Trophoblast cell (in vitro differentiated cells and primary cell): ENCODE measurements around the gene NXT1.
A peak's percentile ranks its signal among the peaks of the same experiment; 100 is the strongest.

Source experiments
- DNase-seq, 2 donors: peaks; one replicate each; pipeline ENCODE4 v3.0.0-alpha.2; 2016
- H2AFZ ChIP-seq: 2 replicates; pipeline ENCODE4 v1.6.1; 2013; ENCODE audit warnings: low read length, moderate library complexity, mild to moderate bottlenecking; ENCODE audit not compliant: insufficient read depth, poor library complexity
- H2AK5ac ChIP-seq: 2 replicates; pipeline ENCODE4 v1.6.1; 2013; ENCODE audit warnings: mild to moderate bottlenecking, low read length
- H2BK120ac ChIP-seq: 2 replicates; pipeline ENCODE4 v1.6.1; 2013; ENCODE audit warnings: low read length, mild to moderate bottlenecking, moderate library complexity; ENCODE audit not compliant: insufficient read depth, poor library complexity
- H2BK12ac ChIP-seq: 2 replicates; pipeline ENCODE4 v1.6.1; 2013; ENCODE audit warnings: mild to moderate bottlenecking, low read length, moderate library complexity
- H2BK5ac ChIP-seq: 2 replicates; pipeline ENCODE4 v1.6.1; 2013; ENCODE audit warnings: low read length, low read depth, moderate library complexity, mild to moderate bottlenecking; ENCODE audit not compliant: poor library complexity
- H3K14ac ChIP-seq: 2 replicates; pipeline ENCODE4 v1.6.1; 2013; ENCODE audit warnings: mild to moderate bottlenecking, low read length
- H3K18ac ChIP-seq: 2 replicates; pipeline ENCODE4 v1.6.1; 2013; ENCODE audit warnings: mild to moderate bottlenecking, low read length
- H3K23ac ChIP-seq: 2 replicates; pipeline ENCODE4 v1.6.1; 2013; ENCODE audit warnings: low read length
- H3K27ac ChIP-seq: 2 replicates; pipeline ENCODE4 v1.5.1; 2013; ENCODE audit warnings: low read depth, mild to moderate bottlenecking, inconsistent platforms, low read length, moderate library complexity
- H3K27me3 ChIP-seq: 2 replicates; pipeline ENCODE4 v1.6.1; 2013; ENCODE audit warnings: inconsistent platforms, mild to moderate bottlenecking, low read length, moderate library complexity; ENCODE audit not compliant: insufficient read depth
- H3K36me3 ChIP-seq, 2 experiments: 1 replicate in 1 of 2; 2 replicates in 1 of 2; pipeline ENCODE4 v1.6.1; 2013; ENCODE audit warnings: low read length in 2 of 2, mild to moderate bottlenecking in 2 of 2, moderate library complexity in 1 of 2; ENCODE audit not compliant: insufficient read depth in 2 of 2, control insufficient read depth in 1 of 2
- H3K4ac ChIP-seq: 2 replicates; pipeline ENCODE4 v1.6.1; 2013; ENCODE audit warnings: low read depth, mild to moderate bottlenecking, low read length, moderate library complexity
- H3K4me1 ChIP-seq, 2 experiments: 1 replicate in 1 of 2; 2 replicates in 1 of 2; pipeline ENCODE4 v1.6.1; 2013; ENCODE audit warnings: low read length in 2 of 2, mild to moderate bottlenecking in 2 of 2, moderate library complexity in 1 of 2; ENCODE audit not compliant: insufficient read depth in 2 of 2, control insufficient read depth in 1 of 2
- H3K4me2 ChIP-seq: 2 replicates; pipeline ENCODE4 v1.6.1; 2013; ENCODE audit warnings: inconsistent platforms, mild to moderate bottlenecking, low read length, moderate library complexity
- H3K4me3 ChIP-seq: 2 replicates; pipeline ENCODE4 v1.5.1; 2013; ENCODE audit warnings: mild to moderate bottlenecking, low read depth, low read length, inconsistent platforms
- H3K79me1 ChIP-seq: one replicate; pipeline ENCODE4 v1.6.1; 2013; ENCODE audit warnings: low read length
- H3K79me2 ChIP-seq: 2 replicates; pipeline ENCODE4 v1.6.1; 2013; ENCODE audit warnings: low read length, mild to moderate bottlenecking; ENCODE audit not compliant: control insufficient read depth, insufficient read depth, poor library complexity
- H3K9ac ChIP-seq: 2 replicates; pipeline ENCODE4 v1.6.1; 2013; ENCODE audit warnings: mild to moderate bottlenecking, low read length
- H3K9me3 ChIP-seq: 2 replicates; pipeline ENCODE4 v1.6.1; 2013; ENCODE audit warnings: low read depth, mild to moderate bottlenecking, control low read depth, inconsistent platforms, low read length; ENCODE audit not compliant: insufficient read depth
- H4K12ac ChIP-seq: 2 replicates; pipeline ENCODE4 v1.6.1; 2013; ENCODE audit warnings: low read depth, mild to moderate bottlenecking, low read length, moderate library complexity
- H4K8ac ChIP-seq: 2 replicates; pipeline ENCODE4 v1.6.1; 2013; ENCODE audit warnings: low read depth, mild to moderate bottlenecking, low read length, moderate library complexity
- H4K91ac ChIP-seq: one replicate; pipeline ENCODE4 v1.6.1; 2013; ENCODE audit warnings: low read depth, mild to moderate bottlenecking, low read length, moderate library complexity
- WGBS: extraction: QIAGEN DNeasy Blood & Tissue Kit; methylation state at CpG from one replicate; pipeline ENCODE4 v1.1.7; 2013; ENCODE audit warnings: missing lambda C conversion rate; ENCODE audit not compliant: insufficient read length, insufficient coverage; ENCODE audit errors: extremely low coverage; 5-methylcytosine and 5-hydroxymethylcytosine counted together

Gene NXT1

GRCh38 chr20:23369072-23369823 is 18.7 kb downstream of the NXT1 start:
- no CpG with 5 or more reads among the region's 14 CpGs for WGBS
- Histone ChIP-seq H2BK120ac (no peak overlapping the region), H3K79me1 (no peaks in the 10 kb centered on the region), H3K4me2 (no peak overlapping the region), H2BK5ac (no peak overlapping the region), H4K91ac (no peak overlapping the region), H2AFZ (no peak overlapping the region), H3K4me1 (no peaks in the 10 kb centered on the region), H3K36me3 (peaks cover 29 to 52% of the 10 kb centered on the region in 2 experiments), H3K4ac (no peak overlapping the region), H3K23ac (no peak overlapping the region), H3K79me2 (no peaks in the 10 kb centered on the region), H3K18ac (no peak overlapping the region), H4K12ac (no peak overlapping the region), H2BK12ac (no peak overlapping the region), H3K27ac (no peak overlapping the region), H3K9me3 (no peaks in the 10 kb centered on the region), H4K8ac (no peak overlapping the region), H3K14ac (no peak overlapping the region), H3K4me3 (no peak overlapping the region), H2AK5ac (no peak overlapping the region), H3K9ac (no peak overlapping the region), H3K27me3 (no peaks in the 10 kb centered on the region)
- DNase-seq = peak; percentile 30 to 41

- Histone ChIP-seq H4K8ac (no peak overlapping the region), H2AFZ (no peak overlapping the region), H3K4ac (no peak overlapping the region), H3K14ac (no peak overlapping the region), H2BK5ac (no peak overlapping the region), H3K9me3 (no peaks in the 10 kb centered on the region), H3K79me1 (no peaks in the 10 kb centered on the region), H3K23ac (no peak overlapping the region), H3K4me1 (no peaks in the 10 kb centered on the region), H3K36me3 (peaks cover 26 to 44% of the 10 kb centered on the region in 2 experiments), H3K27ac (no peak overlapping the region), H3K79me2 (no peaks in the 10 kb centered on the region), H3K27me3 (no peaks in the 10 kb centered on the region), H2BK12ac (no peak overlapping the region), H4K12ac (no peak overlapping the region), H4K91ac (no peak overlapping the region), H2BK120ac (no peak overlapping the region), H3K4me2 (no peak overlapping the region), H2AK5ac (no peak overlapping the region), H3K9ac (no peak overlapping the region), H3K4me3 (no peak overlapping the region), H3K18ac (no peak overlapping the region)
- no peak for DNase-seq
- no CpG with 5 or more reads among the region's 5 CpGs for WGBS
Measured at GRCh38 chr20:23370274-23370673, 19.7 kb downstream of the NXT1 start.

- Histone ChIP-seq H3K36me3 (peaks cover 23 to 42% of the 10 kb centered on the region in 2 experiments), H4K8ac (no peak overlapping the region), H2BK12ac (no peak overlapping the region), H3K79me1 (no peaks in the 10 kb centered on the region), H3K23ac (no peak overlapping the region), H3K18ac (no peak overlapping the region), H3K27ac (no peak overlapping the region), H3K9ac (no peak overlapping the region), H2AK5ac (no peak overlapping the region), H3K9me3 (no peaks in the 10 kb centered on the region), H4K91ac (no peak overlapping the region), H3K4me1 (no peaks in the 10 kb centered on the region), H2BK5ac (no peak overlapping the region), H3K79me2 (no peaks in the 10 kb centered on the region), H3K4me3 (no peak overlapping the region), H2AFZ (no peak overlapping the region), H3K4me2 (no peak overlapping the region), H2BK120ac (no peak overlapping the region), H3K4ac (no peak overlapping the region), H3K27me3 (no peaks in the 10 kb centered on the region), H3K14ac (no peak overlapping the region), H4K12ac (no peak overlapping the region)
- DNase-seq = no peak
- WGBS = no CpG with 5 or more reads among the region's 3 CpGs
Measured at GRCh38 chr20:23370873-23371272, 20.3 kb downstream of the NXT1 start.

- H2BK12ac ChIP-seq = no peak overlapping the region
- no peak overlapping the region for H4K91ac ChIP-seq
- no peaks in the 10 kb centered on the region for H3K79me2 ChIP-seq
- H3K9ac ChIP-seq = no peak overlapping the region
- no peaks in the 10 kb centered on the region for H3K27me3 ChIP-seq
- no peak overlapping the region for H2AFZ ChIP-seq
- H3K4me3 ChIP-seq = no peak overlapping the region
- H3K14ac ChIP-seq = no peak overlapping the region
- no CpG with 5 or more reads among the region's 4 CpGs for WGBS
- H3K4me1 ChIP-seq = no peaks in the 10 kb centered on the region
- no peak overlapping the region for H4K12ac ChIP-seq
- peaks cover 22 to 40% of the 10 kb centered on the region in 2 experiments for H3K36me3 ChIP-seq
- no peak for DNase-seq
- H3K9me3 ChIP-seq = no peaks in the 10 kb centered on the region
- no peak overlapping the region for H2BK5ac ChIP-seq
- no peak overlapping the region for H4K8ac ChIP-seq
- H3K18ac ChIP-seq = no peak overlapping the region
- H2AK5ac ChIP-seq = no peak overlapping the region
- H3K79me1 ChIP-seq = no peaks in the 10 kb centered on the region
- H2BK120ac ChIP-seq = no peak overlapping the region
- H3K23ac ChIP-seq = no peak overlapping the region
- no peak overlapping the region for H3K4me2 ChIP-seq
- H3K4ac ChIP-seq = no peak overlapping the region
- no peak overlapping the region for H3K27ac ChIP-seq
Measured at GRCh38 chr20:23371496-23371895, 20.9 kb downstream of the NXT1 start.
